PC-3 (cell line): ENCODE results near the gene MYL6. TPM values are rescaled to one million over a fixed set of nuclear protein-coding genes. Genes with fewer than 3 reads are reported as not detected.

Experiments
- ATAC-seq: fragments of 200-7000 bp; cut with Tn5 transposase; 2 replicates; pipeline ENCODE4 v1.9.1; 2020; ENCODE audit warnings: mild to moderate bottlenecking, moderate library complexity
- BruUV-seq: library from RNA; stranded (reverse); fragments of 400-500 nt; replicated peaks from 2 replicates; lab custom pipeline; 2021; lab: Mats Ljungman, UMichigan
- CTCF ChIA-PET: fragments of 300-600 bp; sonication (Branson Sonifier 250); formaldehyde crosslinking; loops from one replicate; lab custom pipeline; 2022; ENCODE audit warnings: antibody characterized with exemption; lab: Charles Lee
- POLR2A ChIA-PET: fragments of 300-600 bp; sonication (Branson Sonifier 250); formaldehyde crosslinking; loops from one replicate; lab custom pipeline; 2022; ENCODE audit warnings: antibody characterized with exemption; ENCODE audit not compliant: unreplicated experiment; lab: Charles Lee
- DNase-seq: peaks from one replicate; pipeline ENCODE4 v3.0.0-alpha.2; 2015
- H2AFZ ChIP-seq: fragments of 300-600 bp; sonication (generic); 2 replicates; pipeline ENCODE4 v1.6.0; 2016; ENCODE audit warnings: antibody characterized with exemption, low read length
- H3F3A ChIP-seq: fragments of 300-600 bp; sonication (generic); one replicate; pipeline ENCODE4 v1.6.0; 2017; ENCODE audit warnings: antibody characterized with exemption, low read length, control low read depth, mild to moderate bottlenecking; ENCODE audit not compliant: unreplicated experiment
- H3K27ac ChIP-seq: fragments of 300-600 bp; sonication (generic); 2 replicates; pipeline ENCODE4 v1.5.1; 2016; ENCODE audit warnings: mild to moderate bottlenecking, low read length
- H3K27me3 ChIP-seq: fragments of 300-600 bp; sonication (generic); 2 replicates; pipeline ENCODE4 v1.6.1; 2016; ENCODE audit warnings: low read length, mixed read lengths
- H3K36me3 ChIP-seq: fragments of 300-600 bp; sonication (generic); 2 replicates; pipeline ENCODE4 v1.6.1; 2016; ENCODE audit warnings: low read depth, mixed run types, low read length, mixed read lengths
- H3K4me1 ChIP-seq: fragments of 300-600 bp; sonication (generic); 2 replicates; pipeline ENCODE4 v1.5.1; 2016; ENCODE audit warnings: low read length; ENCODE audit not compliant: insufficient read depth
- H3K4me2 ChIP-seq: fragments of 300-600 bp; sonication (generic); 2 replicates; pipeline ENCODE4 v1.6.0; 2016; ENCODE audit warnings: low read length
- H3K4me3 ChIP-seq: fragments of 300-600 bp; sonication (generic); 2 replicates; pipeline ENCODE4 v1.5.1; 2016; ENCODE audit warnings: mild to moderate bottlenecking, low read length, mixed read lengths
- H3K79me2 ChIP-seq: fragments of 300-600 bp; sonication (generic); 2 replicates; pipeline ENCODE4 v1.6.1; 2017; ENCODE audit warnings: low read length, mixed read lengths
- H3K9ac ChIP-seq: fragments of 300-600 bp; sonication (generic); 2 replicates; pipeline ENCODE4 v1.6.0; 2016; ENCODE audit warnings: mild to moderate bottlenecking, low read length
- H3K9me2 ChIP-seq: fragments of 300-600 bp; sonication (generic); replicated peaks from 2 replicates; pipeline ENCODE4 v1.6.1; 2016; ENCODE audit warnings: mixed run types, low read length, mixed read lengths
- H3K9me3 ChIP-seq: fragments of 300-600 bp; sonication (generic); 2 replicates; pipeline ENCODE4 v1.6.1; 2016; ENCODE audit warnings: low read length, mixed read lengths
- H4K20me1 ChIP-seq: fragments of 300-600 bp; sonication (generic); 2 replicates; pipeline ENCODE4 v1.6.1; 2016; ENCODE audit warnings: low read length, mixed read lengths
- CTCF ChIP-seq: fragments of 300-600 bp; sonication (generic); conservative IDR thresholded peaks from 2 replicates; pipeline ENCODE4 v1.5.1; 2017; ENCODE audit warnings: antibody characterized with exemption, low read depth, mild to moderate bottlenecking, low read length
- EZH2 ChIP-seq: fragments of 300-600 bp; sonication (generic); IDR thresholded peaks from one replicate; pipeline ENCODE4 v1.6.1; 2017; ENCODE audit warnings: antibody characterized with exemption, mild to moderate bottlenecking, low read length; ENCODE audit not compliant: unreplicated experiment
- EZH2phosphoT487 ChIP-seq: fragments of 300-600 bp; sonication (generic); IDR thresholded peaks from 2 replicates; pipeline ENCODE4 v1.6.1; 2018; ENCODE audit warnings: mild to moderate bottlenecking, antibody characterized with exemption, low read length, borderline replicate concordance
- intact Hi-C: fragments of 100-400 bp; cut with micrococcal nuclease; formaldehyde crosslinking; loops from 2 replicates; pipeline ENCODE4 v1.9.0; 2023
- total RNA-seq: library from RNA; depleted of rRNA; stranded (reverse); fragments of >200 nt; gene quantifications from 2 replicates; pipeline ENCODE4 v1.2.3, GENCODE V29; 2014

The MYL6 gene
- total RNA-seq, 1 experiment from 2014 or later, result 1,385 TPM

- ChIA-PET CTCF (no interaction called here), POLR2A (no interaction called here)
- ATAC-seq (peak; percentile 16; the same call in 1 of the 2 replicates), DNase-seq (no peak)
- intact Hi-C loops, result loop anchor here (10.0 kb wide), 1 partner anchor 267 kb away; the partner anchor contains the start of gene SPRYD4
- H3K4me1 ChIP-seq, result no peaks in the 10 kb centered on the region
- H3K36me3 ChIP-seq, result no peaks in the 10 kb centered on the region
- no peaks in the 10 kb centered on the region for H3F3A ChIP-seq
- BruUV-seq, result no TSS peak
- H2AFZ ChIP-seq, result no peak overlapping the region
- no peaks in the 10 kb centered on the region for H3K27me3 ChIP-seq
- H3K4me3 ChIP-seq, result no peak overlapping the region
- no peaks in the 10 kb centered on the region for H3K9me2 ChIP-seq
- H3K27ac ChIP-seq, result no peak overlapping the region
- H3K4me2 ChIP-seq, result no peak overlapping the region
- H4K20me1 ChIP-seq, result no peaks in the 10 kb centered on the region
- no peak overlapping the region for H3K9ac ChIP-seq
- H3K9me3 ChIP-seq, result no peaks in the 10 kb centered on the region
- TF ChIP-seq EZH2, result no peak
- TF ChIP-seq EZH2phosphoT487, result no peak
- TF ChIP-seq CTCF, result no peak
- no peaks in the 10 kb centered on the region for H3K79me2 ChIP-seq
These were observed 39.9 kb downstream of the MYL6 start for GRCh38 chr12:56197921-56198635.

GRCh38 chr12:56198836-56199235, 40.7 kb downstream of the MYL6 start:
- no TSS peak for BruUV-seq
- ATAC-seq (no peak), DNase-seq (no peak)
- Histone ChIP-seq H3K9me3 (no peaks in the 10 kb centered on the region), H3K4me1 (no peaks in the 10 kb centered on the region), H3K27ac (no peak overlapping the region), H2AFZ (no peak overlapping the region), H4K20me1 (no peaks in the 10 kb centered on the region), H3F3A (no peaks in the 10 kb centered on the region), H3K9ac (no peak overlapping the region), H3K79me2 (no peaks in the 10 kb centered on the region), H3K36me3 (no peaks in the 10 kb centered on the region), H3K4me3 (no peak overlapping the region), H3K4me2 (no peak overlapping the region), H3K27me3 (no peaks in the 10 kb centered on the region), H3K9me2 (no peaks in the 10 kb centered on the region)
- ChIA-PET CTCF (no interaction called here), POLR2A (no interaction called here)
- TF ChIP-seq EZH2phosphoT487 (no peak), CTCF (no peak), EZH2 (no peak)
- intact Hi-C loops, result loop anchor here (10.0 kb wide), 1 partner anchor 266 kb away; the partner anchor contains the start of gene SPRYD4

DNA sequence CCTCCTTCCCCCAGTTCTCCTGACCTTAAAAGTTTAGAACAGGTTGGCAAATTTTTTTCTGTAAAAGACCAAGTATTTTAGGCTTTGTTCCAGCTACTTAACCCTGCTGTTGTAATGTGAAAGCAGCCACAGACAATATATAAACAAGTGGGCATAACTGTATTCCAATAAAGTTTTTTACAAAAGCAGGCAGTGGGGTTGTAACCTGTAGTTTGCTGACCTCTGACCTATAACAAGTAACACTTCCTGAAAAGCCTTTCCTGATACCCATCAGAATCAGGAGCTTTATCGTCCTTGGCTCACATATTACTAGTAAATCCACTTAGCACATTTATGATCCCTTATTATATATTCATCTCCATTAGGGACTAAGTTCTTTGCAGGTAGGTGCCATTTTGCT, 44.2 kb downstream of the MYL6 start:
- Histone ChIP-seq H3K27ac (no peak overlapping the region), H4K20me1 (no peaks in the 10 kb centered on the region), H3K9ac (no peak overlapping the region), H2AFZ (no peak overlapping the region), H3K27me3 (no peaks in the 10 kb centered on the region), H3K79me2 (no peaks in the 10 kb centered on the region), H3K9me2 (no peaks in the 10 kb centered on the region), H3K36me3 (peaks cover 13% of the 10 kb centered on the region), H3K4me2 (no peak overlapping the region), H3K4me3 (no peak overlapping the region), H3K4me1 (no peaks in the 10 kb centered on the region), H3K9me3 (no peaks in the 10 kb centered on the region), H3F3A (no peaks in the 10 kb centered on the region)
- ChIA-PET CTCF (no interaction called here), POLR2A (no interaction called here)
- intact Hi-C loops, result no loop called here
- DNase-seq (no peak), ATAC-seq (no peak)
- no TSS peak for BruUV-seq
- TF ChIP-seq EZH2phosphoT487 (no peak), EZH2 (no peak), CTCF (no peak)
